AG04450 (cell line): Measurements from ENCODE around the gene SPTBN5. TPM values are rescaled to one million over a fixed set of nuclear protein-coding genes. Genes with fewer than 3 reads are reported as not detected.

ENCODE experiments used
- CTCF ChIA-PET: fragments of 300-600, 350-600 bp; formaldehyde crosslinking; extraction: SDS; loops from one replicate; lab custom pipeline; 2022; ENCODE audit warnings: antibody characterized with exemption, inconsistent platforms; lab: Charles Lee
- POLR2A ChIA-PET: fragments of 350-600 bp; formaldehyde crosslinking; extraction: SDS; loops from one replicate; lab custom pipeline; 2021; ENCODE audit warnings: antibody characterized with exemption, inconsistent platforms; lab: Yijun Ruan, JAX
- DNase-seq: peaks from one replicate; pipeline ENCODE4 v3.0.0-alpha.2; 2011; ENCODE audit warnings: low read depth, low spot score
- H3K27ac ChIP-seq: one replicate; pipeline ENCODE4 v1.5.1; 2012; ENCODE audit warnings: low read depth, low read length, control low read depth
- H3K27me3 ChIP-seq: one replicate; pipeline ENCODE4 v1.6.0; 2012; ENCODE audit warnings: low read length; ENCODE audit not compliant: control insufficient read depth, insufficient read depth
- H3K4me3 ChIP-seq: 2 replicates; pipeline ENCODE4 v1.5.1; 2011; ENCODE audit warnings: mild to moderate bottlenecking, low read depth, low read length, control low read depth
- H3K9me3 ChIP-seq: 2 replicates; pipeline ENCODE4 v1.5.1; 2012; ENCODE audit warnings: low read length; ENCODE audit not compliant: control insufficient read depth, insufficient read depth
- polyA plus RNA-seq: library from polyadenylated mRNA; depleted of rRNA; stranded (reverse); fragments of >200 nt; gene quantifications from 2 replicates; pipeline ENCODE4 v1.2.3, GENCODE V29; 2011
- TF ChIP-seq, protein P1 (sequence below): IDR thresholded peaks from 2 replicates; pipeline ENCODE4 v1.5.1; 2011; ENCODE audit warnings: low read depth, low read length, control low read depth, inconsistent platforms

SPTBN5 gene
- polyA plus RNA-seq, 1 experiment: 0.14 TPM

DNA sequence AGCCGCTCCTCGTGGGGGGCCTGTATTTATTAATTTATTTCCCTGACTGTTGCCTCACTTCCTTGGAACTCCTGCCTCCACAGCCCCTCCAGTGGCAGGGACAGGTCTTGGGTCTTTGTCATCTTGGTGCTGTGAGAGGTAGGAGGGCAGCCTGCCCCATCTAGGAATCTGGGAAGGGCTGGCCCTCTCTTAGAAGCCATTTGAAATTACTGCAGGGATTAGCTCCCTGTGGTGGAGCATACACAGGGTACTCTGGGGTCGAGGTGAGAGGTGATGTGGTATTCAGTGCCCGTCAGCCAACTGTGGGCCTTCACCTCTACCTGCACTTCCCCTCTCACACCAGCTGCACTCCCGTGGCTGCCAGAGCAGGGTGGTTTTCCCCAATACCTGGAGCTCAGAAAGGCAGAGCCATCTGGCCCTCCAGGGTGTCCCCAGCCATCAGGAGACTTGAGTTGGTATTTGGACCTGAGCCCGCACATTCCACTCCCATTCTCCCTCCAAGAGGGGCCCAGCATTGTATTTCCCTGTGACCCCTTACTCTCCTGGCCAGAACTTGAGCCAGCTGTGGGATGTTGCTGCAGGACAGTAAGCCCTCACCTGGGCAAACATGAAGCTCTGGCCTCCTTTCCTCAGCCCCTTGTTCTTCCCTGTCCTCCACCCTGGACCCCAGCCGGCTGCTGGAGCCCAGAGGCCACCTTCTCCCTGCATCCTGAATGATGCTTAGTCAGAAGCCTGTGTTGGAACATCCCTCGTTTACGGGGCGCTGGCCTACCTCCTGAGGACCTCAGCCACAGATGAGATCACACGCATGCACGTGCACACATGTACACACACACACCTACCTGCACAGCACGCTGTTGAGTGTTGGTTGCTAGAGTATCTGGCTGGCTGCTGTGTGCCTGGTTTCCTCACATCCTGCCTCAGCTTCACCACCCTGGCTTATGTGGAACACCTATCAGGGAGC, 68.0 kb downstream of the SPTBN5 start:
- CTCF ChIA-PET: interaction anchor here (2.1 kb wide), 1 partner anchor 51 kb away, joined by 6 read pairs; the partner anchor contains the start of gene MAPKBP1
- DNase-seq: no peak
- Histone ChIP-seq H3K4me3 (no peak overlapping the region), H3K9me3 (no peaks in the 10 kb centered on the region; the same call in 1 of the 2 replicates), H3K27ac (no peak overlapping the region), H3K27me3 (no peaks in the 10 kb centered on the region)
- POLR2A ChIA-PET: no interaction called here
- TF ChIP-seq, protein P1, sequence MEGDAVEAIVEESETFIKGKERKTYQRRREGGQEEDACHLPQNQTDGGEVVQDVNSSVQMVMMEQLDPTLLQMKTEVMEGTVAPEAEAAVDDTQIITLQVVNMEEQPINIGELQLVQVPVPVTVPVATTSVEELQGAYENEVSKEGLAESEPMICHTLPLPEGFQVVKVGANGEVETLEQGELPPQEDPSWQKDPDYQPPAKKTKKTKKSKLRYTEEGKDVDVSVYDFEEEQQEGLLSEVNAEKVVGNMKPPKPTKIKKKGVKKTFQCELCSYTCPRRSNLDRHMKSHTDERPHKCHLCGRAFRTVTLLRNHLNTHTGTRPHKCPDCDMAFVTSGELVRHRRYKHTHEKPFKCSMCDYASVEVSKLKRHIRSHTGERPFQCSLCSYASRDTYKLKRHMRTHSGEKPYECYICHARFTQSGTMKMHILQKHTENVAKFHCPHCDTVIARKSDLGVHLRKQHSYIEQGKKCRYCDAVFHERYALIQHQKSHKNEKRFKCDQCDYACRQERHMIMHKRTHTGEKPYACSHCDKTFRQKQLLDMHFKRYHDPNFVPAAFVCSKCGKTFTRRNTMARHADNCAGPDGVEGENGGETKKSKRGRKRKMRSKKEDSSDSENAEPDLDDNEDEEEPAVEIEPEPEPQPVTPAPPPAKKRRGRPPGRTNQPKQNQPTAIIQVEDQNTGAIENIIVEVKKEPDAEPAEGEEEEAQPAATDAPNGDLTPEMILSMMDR: no peak

DNA sequence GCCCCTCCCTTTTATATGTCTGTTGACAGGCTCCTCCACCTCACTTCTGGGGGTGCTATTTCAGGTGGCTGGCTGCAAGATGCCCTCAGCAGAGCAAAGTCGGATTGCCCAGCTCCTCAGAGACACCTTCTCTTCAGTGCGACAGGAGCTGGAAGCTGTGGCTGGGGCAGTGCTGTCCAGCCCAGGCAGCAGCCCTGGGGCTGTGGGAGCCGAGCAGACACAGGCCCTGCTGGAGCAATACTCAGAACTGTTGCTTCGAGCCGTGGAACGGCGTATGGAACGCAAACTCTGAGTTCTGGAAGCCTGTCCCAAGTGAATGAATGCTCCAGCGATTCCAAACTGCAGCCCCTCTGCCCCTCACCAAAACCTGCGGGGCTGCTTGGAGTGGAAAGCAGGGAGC, 68.7 kb downstream of the SPTBN5 start:
- H3K9me3 ChIP-seq: no peaks in the 10 kb centered on the region; the same call in 1 of the 2 replicates
- no peak overlapping the region for H3K4me3 ChIP-seq
- H3K27ac ChIP-seq: no peak overlapping the region
- no peak for DNase-seq
- H3K27me3 ChIP-seq: no peaks in the 10 kb centered on the region
- TF ChIP-seq, protein P1: no peak
- POLR2A ChIA-PET: no interaction called here
- CTCF ChIA-PET: no interaction called here

DNA sequence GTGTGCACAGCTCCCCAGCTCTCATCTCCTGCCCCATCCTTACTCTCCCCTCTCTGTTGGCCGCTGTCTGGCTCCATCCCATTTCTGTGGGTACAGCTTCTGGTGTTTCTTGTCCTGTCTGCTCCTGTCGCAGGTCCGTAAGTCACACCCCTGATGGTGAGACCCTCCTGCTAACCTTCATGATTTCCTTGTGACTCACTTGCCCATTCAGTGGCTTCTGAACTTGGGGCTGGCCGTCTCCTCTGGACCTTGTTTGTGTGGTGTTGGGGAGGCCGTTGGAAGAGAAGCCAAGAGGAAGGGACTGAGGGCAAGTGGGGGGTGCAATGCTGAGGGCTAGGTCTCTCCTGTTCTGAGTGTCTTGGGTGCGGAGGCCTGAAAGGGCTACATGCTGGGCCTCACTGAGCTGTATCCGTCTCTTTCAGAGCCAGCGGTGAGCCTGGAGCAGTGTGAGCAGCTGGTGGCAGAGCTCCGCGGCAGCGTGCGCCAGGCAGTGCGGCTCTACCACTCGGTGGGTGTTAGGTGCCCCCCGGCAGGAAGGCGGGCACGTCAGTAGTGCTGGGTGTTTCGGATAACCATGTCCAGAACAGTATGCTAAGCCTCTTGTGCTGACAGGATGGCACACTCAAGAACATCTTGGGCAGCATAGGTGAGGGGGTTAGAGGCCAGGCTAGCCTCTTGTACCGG, 69.6 kb downstream of the SPTBN5 start:
- Histone ChIP-seq H3K27me3 (no peaks in the 10 kb centered on the region), H3K4me3 (no peak overlapping the region), H3K9me3 (no peaks in the 10 kb centered on the region; the same call in 1 of the 2 replicates), H3K27ac (no peak overlapping the region)
- POLR2A ChIA-PET: no interaction called here
- no peak for DNase-seq
- TF ChIP-seq, protein P1: no peak
- CTCF ChIA-PET: no interaction called here

DNA sequence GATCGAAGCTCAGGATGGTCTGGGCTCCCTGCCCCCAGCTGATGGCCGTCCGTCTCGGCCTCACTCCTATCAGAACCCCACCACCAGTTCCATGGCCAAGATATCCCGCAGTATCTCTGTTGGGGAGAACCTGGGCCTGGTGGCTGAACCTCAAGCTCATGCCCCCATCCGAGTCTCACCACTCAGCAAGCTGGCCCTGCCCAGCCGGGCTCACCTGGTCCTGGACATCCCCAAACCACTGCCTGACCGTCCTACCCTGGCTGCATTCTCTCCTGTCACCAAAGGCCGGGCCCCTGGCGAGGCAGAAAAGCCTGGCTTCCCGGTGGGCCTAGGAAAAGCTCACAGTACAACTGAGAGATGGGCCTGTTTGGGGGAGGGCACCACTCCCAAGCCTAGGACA, 70.4 kb downstream of the SPTBN5 start:
- H3K4me3 ChIP-seq: no peak overlapping the region
- DNase-seq: no peak
- no peaks in the 10 kb centered on the region; the same call in 1 of the 2 replicates for H3K9me3 ChIP-seq
- CTCF ChIA-PET: no interaction called here
- H3K27me3 ChIP-seq: no peaks in the 10 kb centered on the region
- TF ChIP-seq, protein P1: no peak
- no peak overlapping the region for H3K27ac ChIP-seq
- POLR2A ChIA-PET: no interaction called here

DNA sequence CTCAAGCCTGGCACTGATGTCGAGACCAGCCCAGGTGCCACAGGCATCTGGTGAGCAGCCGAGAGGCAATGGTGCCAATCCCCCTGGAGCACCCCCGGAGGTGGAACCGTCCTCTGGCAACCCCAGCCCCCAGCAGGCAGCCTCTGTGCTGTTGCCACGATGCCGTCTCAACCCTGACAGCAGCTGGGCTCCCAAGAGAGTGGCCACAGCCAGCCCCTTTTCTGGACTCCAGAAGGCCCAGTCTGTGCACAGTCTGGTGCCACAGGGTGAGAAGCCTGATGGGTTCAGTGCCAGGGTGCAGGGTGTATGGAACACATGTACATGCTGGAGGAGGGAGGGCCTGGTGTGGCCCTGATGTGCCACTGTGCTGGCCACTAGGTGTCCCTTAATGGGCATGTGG, 70.9 kb downstream of the SPTBN5 start:
- DNase-seq: no peak
- Histone ChIP-seq H3K9me3 (no peaks in the 10 kb centered on the region; the same call in 1 of the 2 replicates), H3K27me3 (no peaks in the 10 kb centered on the region), H3K4me3 (no peak overlapping the region), H3K27ac (no peak overlapping the region)
- ChIA-PET CTCF (no interaction called here), POLR2A (no interaction called here)
- TF ChIP-seq, protein P1: no peak
